ENCODE data around the gene COPS8.

Gene COPS8

DNA sequence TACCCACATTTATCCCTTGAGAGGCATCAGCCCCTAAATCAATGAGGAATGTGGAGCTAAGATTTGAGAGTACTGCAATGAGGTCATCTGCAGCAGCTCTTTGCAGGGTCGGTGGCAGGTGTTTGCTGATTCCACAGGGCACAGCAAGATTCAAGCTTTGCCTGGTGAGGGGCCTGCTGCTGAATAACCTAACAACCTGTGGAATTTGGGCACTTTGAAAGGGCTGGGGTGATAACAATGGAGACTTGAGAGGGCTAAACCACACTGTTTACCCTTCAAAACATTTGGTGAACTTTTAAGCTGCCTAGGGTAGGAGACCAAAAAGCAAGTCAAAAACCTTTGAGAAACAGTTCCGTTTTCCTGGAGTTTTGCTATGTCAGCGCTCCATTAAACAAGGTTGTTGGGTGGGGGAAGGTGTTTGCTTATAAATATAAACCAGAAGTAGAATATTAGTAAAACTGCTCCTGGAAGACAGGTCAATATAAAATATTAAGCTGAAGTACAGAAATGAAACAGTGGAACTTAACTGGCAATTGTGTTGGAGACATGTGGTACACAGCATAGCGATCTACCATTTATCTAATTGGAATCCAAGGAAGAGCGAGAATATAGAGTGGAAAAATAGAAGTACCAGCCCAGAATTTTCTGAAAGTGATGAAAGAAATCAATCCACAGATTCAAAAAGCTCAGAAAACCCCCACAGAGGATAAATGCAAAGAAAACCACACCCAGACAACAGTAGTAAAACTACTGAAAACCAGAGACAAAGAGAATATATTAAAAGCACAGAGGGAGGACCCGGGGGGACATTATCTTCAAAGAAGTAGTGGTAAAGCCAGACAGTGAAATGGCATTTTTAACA lies 15.7 kb downstream of the COPS8 start:
- no peak for DNase-seq

DNA sequence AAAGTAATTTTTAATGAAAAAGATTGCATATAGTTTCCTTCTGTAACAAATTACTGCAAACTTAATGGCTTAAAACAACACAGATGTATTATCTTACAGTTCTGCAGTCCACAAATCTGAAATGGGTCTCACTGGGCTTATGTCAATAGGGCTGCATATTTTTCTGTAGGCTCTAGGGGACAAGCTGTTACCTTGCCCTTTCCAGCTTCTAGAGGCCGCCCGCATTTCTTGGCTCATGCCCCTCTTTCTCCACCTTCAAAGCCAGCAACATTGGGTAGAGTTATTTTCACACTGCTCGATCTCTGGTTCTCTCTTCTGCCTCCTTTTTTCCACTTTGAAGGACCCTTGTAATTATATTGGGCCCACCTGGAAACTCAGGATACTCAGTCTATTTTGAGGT lies 16.7 kb downstream of the COPS8 start:
- DNase-seq = no peak

DNA sequence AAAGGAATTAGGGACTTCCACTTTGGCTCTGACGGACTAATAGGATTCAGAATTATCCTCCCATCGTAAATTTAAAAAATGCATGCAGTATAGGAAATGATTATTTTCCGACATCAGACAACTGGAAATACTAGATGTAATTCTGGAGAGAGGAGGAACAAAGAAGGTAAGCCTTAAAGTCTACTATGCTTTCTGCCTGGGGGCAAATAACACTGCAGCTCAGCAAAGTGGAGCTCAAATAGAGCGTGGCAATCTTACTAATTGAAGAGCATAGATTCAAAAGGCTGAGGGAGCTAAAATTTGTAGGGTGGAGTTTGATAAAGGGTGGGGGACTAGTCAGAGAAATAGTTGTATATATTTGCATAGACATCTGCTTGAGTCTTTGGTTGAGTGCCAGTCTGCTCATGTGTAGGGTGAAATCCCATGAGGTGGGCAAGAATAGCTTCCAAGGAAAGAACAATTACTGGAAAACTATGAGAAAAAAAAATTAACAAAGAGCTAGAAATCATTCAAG lies 23.8 kb downstream of the COPS8 start:
- peak; percentile 0 for DNase-seq

DNA sequence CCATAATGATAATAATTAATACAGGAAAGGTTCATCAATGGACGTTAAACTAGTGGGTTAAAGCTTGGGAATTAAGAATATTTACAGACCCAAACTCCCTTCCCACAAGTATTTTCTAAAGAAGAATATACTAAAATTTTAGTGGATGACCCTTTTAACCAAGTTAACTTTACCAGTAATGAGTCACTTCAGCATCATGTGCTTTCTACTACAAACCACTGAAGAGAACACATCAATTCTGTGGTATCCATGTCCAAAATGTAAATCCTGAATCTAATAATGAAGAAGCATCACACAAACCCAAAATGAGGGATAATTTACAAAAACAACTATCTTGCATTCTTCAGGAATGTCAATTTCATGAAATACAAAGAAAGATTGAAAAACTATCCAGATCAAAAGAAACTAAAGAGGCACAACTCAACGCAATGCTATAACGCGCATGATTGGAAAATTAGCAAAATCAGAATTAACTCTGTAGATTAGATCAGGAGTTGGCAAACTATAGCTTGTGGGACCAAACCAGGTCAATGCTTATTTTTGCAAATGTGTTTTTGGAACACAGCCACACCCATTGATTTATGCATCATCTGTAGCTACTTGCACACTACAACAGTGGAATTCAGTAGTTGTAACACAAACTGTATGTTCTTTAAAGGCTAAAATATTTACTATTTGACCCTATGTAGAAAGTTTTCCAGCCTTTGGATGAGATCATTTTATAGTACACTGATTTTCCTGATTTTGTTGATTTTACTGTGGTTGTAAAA lies 27.5 kb downstream of the COPS8 start:
- no peak for DNase-seq

DNA sequence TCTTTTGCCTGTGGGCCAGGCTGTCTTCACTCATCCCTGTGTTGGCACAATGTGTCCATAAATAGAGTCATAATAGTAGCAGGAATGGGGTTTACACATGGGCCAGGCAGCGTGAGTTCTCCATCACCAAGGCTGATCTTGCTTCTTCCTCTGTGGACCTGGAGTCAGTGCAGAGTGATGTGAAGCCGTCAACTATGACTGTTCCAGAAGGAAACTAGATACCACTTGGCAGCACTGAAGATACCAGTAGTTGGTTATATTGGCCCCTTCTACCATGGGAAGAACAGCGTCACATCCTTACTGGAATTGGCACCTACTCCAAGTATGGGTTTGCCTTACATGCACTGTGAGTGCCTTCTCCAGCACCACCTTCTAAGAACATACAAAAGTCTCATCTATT lies 30.2 kb downstream of the COPS8 start:
- DNase-seq = no peak

DNA sequence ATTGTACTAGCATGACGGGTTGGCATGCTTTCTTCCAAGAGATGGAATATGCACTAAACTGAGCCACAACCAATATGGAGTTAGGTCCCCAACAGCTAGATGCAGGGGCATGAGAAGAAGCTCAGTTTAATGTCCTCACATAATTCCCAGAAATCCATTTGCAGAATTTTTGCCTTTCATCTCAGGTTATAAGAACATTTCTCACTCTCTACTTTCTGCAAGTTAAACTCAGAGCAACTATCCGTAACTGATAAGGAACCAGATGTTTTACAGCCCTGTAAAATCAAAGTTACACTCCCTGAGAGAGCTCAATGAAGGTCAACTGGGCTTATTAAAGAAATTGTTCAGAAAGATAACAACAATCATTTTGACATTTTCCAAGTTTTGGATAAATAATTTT lies 30.7 kb downstream of the COPS8 start:
- DNase-seq = no peak

DNA sequence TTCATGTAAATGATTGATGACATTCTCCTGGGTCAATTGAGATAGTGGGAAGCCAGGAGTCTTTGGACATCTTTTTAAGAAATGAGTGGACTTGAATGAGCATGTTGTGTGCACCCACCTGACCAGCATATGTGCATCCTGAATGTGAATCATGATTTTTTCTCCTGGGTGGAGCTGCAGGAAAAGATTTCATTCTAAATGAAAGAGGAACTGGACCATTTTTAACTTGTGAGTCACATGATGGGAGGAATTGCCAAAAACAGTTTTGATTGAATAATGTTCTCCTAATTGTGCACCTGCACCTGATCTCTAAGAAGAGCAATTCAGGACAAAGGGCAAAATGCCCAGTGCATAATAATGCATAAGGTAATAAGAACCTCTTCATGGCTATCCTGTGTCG lies 32.3 kb downstream of the COPS8 start:
- DNase-seq = no peak

DNA sequence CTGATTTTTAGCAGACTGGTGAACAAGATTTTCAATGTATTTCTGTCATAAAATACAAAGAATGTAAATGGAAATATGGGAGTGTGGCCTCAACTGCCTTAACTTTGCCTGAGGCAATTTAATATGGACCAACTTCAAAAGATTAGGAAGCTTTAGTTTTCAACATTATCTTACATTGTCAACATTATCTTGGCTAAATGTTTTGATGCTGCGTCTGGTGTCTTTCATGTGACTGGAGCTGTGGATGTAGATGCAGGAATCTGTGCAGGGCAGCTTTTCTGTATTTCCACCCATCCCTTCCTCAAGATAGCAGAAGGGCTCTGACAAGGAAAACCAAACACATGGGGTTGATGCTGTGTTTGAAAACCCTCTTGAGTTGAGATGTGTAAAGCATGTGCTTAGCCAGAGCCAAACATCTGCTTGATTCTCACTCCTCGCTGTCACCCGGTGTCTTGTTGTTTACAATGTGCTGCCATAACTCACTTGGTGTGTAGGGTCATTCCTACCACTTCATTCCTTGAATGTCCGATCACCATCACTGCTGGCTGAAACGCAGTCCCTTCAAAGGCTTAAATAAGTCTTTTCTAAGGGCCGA lies 33.0 kb downstream of the COPS8 start:
- no peak for DNase-seq

DNA sequence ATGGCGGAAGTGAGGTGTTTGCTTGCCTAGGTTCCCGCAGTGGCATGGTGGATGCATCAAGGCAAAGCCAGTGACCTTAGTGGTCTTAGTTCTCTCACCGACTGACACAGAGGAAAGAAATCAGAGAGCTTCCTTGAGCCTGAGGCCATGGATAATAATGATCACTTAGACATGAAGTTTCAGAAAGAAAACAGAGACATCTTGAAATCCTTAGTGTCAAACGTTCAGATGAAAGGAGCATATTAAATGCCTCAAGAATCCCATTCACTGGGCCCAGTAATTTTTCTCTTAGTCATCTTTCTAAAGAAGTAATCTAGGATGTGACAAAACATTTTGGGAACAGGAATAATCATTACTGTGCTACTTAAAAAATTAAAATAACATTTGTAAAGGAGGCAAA lies 35.2 kb downstream of the COPS8 start:
- no peak for DNase-seq

DNA sequence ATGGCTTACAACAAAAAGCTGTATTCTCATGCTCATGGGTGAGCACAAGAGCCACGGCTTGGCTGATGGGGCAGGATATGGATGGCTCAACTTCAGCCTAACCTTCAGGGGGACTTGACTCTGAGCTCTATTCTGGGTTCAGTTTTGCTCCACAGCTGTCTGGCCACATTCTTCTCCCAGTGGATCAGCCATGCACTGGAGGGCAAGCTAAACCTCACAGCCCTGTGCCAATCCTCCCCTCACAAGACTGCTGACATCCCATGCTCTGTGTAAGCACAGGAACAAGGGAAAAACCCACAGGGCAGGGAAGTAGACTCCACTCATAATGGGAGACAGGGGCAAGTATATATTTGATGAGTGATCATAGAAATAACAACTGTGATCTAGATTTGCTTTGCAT lies 35.6 kb downstream of the COPS8 start:
- no peak for DNase-seq

DNA sequence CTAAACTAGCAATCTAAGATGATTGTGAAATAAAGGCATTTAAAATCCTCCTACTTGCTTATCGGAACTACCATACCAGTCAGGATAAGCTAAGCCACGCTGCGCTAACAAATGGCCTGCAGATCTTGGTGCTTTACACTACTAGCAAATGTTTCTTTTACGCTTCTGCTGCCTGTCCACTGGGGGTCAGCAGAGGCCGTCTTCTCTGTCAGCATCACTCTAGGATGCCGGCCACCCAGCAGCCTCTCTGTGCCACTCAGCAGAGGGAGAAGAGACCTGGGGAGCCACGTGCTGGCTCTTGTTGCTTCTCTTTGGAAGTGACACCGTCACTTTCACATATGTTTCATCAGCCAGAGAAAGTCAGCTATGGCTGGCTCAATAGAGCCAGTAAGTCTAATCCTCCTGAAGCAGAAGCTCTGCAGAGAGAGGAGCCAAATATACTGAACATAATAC lies 36.6 kb downstream of the COPS8 start:
- peak; percentile 50 for DNase-seq

DNA sequence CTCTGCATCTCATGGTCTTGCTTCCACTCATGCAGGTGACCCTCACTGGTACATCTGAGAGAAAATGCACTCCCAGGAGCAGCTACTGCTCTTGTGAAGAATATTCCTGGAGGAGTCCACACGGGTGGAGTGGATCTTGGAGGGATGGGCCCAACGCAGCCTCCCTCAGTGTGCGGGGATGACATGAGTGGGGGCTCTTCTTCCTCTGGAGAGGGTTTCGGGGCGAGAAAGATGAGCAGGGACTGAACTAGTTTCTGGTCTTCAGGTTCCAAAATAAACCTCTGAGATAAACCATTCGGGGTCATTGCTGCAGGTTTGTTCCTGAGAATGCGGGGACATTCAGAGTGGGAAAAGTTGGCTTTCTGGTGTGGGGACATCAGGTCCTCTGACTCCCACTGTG lies 39.1 kb downstream of the COPS8 start:
- no peak for DNase-seq

DNA sequence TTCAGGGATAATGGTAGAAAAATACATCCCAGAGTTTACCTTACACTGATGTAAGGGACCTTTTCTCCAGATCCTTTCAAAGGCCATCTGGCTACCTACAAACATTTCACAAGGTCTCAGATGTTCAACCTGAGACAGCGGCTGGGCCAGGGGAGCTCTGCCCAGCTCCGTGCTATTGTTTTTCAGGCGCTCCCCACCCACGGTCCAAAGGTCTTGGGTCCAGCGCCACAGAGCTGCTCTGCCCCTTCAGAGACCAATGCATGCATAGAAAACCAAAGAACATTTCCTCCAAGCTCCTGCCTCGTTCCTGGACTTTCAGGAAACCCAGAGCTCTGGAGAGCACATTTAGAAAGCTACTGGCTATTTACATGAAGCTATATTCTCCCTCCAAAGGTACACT lies 40.3 kb downstream of the COPS8 start:
- no peak for DNase-seq

DNA sequence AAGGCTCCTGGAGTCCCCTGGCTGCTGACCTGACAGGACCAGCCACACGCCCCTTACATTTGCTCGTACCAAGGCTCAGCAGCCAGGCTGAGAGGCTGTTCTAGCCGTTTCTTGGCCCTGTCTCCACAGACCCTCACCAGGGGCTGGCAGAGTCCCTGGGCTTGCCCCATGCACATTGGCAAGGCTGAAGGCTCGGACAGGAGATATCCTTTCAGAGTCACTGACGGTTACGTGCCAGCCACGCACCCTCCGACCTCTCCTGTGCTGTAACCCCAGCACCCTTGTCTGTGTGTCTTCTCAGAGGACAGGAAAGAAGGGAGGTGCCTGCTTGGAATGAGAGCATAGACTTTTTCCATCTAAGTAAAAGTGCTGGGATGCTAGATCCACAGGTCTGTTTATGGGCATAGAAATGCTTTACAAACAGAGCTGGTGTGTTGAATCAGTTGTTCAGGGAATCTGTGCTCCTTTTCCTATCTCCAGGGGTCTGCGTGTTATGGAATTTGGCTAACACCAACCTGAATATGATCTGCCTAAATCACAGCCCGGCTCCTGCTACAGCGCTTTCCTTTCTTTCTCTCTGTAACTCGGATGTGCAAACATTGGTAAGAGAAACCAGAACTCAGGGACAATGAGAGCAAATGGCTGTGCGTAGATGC lies 41.0 kb downstream of the COPS8 start:
- no peak for DNase-seq

DNA sequence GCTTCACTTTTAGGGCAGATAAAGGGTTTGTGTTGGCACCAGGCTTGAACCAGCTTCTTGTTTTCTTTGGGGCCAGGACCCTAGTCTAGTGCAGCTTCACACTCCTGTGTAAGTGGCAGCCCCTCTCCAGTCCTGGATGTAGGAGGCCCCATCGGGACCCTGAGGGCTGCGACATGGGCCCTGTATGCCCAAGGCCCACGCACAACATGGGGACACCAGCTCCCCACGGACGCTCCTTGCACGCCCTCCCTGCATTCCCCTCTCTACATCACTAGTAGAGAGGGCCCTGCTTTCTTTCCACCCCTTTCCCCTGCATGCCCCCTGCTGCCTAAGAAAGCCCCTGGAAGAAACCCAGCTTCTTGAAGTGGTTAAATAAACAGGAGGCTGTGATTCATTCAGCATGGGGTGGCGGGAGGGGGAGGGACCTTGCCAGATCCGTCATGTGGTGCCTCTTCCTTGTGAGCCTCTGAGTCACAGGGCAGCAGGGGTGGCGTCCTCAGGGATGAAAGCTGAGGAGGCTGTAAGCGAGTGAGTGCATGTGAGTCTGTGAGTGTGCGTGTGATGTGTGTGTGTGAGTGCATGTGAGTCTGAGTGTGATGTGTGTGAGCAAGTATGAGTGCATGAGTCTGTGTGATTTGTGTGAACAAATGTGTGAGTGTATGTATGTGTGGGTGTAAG lies 42.5 kb downstream of the COPS8 start:
- DNase-seq = peak; percentile 10

DNA sequence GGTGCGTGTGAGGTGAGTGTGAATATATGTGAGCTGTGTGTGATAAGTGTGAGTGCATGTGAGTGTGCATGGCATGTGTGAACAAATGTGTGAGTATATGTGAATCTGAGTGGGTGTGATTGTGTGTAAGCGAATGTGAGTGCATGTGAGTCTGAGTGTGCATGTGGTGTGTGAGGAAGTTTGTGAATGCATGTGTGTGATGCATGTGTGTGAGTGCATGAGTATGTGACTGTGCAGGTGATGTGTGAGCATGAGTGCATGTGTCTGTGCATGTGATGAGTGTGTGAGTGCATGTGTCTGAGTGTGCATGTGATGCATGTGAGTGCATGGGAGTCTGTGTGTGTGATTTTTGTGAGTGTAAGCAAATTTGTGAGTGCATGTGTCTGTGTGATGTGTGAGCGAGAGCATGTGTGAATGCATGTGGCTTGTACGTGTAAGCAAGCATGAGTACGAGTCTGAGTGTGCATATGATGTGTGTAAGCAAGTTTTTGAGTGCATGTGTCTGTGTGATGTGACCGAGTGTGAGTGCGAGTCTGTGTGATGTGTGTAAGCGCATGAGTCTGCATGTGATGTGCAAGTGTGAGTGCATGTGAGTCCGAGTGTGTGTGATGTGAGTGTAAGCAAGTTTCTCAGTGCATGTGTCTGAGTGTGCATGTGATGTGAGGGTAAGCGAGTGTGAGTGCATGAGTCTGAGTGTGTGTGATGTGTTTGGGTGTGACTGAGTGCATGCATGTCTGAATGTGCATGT lies 43.3 kb downstream of the COPS8 start:
- no peak for DNase-seq

DNA sequence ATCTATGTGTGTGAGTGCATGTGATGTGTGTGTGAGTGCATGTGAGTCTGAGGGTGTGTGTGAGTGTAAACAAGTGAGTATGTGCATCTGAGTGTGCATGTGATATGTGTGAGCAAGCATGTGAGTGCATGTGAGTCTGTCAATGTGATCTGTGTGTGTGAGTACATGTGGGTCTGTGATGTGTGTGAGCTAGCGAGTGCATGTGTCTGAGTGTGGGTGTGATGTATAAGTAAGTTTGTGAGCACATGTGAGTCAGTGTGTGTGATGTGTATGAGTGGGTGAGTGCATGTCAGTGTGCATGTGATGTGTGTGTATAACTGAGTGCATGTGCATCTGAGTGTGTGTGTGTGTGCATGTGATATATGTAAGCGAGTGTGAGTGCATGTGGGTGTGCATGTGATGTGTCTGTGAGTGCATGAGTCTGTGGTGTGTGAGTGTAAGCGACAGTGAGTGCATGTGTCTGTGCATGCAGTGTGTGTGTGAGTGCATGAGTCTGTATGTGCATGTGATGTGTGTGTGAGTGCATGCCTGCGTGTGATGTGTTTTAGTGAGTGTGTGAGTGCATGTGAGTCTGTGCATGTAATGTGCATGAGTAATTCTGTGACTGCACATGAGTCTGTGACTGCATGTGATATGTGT lies 44.1 kb downstream of the COPS8 start:
- DNase-seq = no peak

DNA sequence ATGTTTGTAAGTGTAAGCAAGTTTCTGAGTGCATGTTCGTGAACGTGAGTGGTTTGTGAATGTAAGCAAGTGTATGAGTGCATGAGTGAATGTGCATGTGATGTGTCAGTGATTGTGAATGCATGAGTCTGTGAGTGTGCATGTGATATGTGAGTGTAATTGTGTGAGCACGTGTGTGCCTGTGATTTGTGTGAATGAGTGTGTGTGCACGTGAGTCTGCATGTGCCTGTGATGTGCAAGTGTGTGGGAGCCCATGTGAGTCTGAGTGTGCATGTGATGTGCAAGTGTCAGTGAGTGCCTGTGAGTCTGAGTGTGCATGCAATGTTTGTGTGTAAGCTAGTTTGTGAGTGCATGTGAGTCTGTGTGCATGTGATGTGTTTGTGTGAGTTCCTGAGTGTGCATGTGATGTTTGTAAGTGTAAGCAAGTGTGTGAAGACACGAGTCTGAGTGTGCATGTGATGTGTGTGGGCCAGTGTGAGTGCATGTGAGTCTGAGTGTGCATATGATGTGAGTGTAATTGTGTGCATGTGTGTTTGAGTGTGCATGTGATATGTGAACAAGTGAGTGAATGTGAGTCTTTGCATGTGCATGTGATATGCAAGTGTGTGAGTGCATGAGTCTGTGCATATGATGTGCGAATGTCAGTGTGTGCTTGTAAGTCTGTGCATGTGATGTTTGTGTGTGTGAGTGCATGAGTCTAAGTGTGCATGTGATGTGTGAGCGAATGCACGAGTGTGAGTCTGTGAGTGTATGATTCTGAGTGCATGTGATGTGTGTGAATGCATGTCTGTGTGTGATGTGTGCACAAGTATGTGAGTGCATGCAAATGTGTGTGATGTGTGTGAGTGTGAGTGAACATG lies 45.1 kb downstream of the COPS8 start:
- DNase-seq = no peak

DNA sequence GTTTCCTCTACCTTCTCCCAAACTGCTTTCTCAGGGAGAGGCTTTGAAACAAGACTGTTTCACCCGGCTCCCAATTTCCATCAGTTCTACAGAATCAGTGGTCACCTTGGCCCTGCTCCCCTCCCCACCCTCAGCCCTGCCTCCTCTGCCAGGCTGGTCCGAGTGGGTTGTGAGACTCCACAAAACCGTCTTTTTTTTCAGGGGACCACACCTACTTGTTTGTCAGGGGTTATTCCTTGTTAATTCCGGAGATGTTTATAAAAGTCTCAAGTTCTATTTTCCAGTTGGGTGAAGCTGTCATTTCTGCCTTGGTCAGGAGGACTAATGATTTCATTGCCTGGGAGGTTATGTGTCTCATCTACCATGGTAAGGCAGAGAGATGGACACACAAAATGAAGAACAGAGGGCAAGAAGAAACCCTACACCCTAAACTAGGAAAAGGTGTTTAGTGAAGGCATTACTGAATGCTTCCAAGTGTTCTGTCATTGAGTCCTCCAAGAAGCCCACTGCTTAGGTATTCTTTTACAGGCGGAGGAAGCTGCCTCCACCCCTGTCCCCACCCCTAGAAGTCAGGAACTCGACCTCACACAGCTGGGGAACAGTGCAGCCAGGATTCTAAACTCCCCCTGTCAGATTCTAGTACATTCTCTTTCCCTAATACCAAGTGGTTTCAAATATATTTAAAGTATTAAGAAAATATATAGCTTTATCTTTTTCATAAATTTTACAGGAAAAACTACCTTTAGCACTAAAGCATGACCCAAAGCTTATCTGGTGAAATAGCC lies 46.3 kb downstream of the COPS8 start:
- no peak for DNase-seq

Data from NCI-H2171 treated with DMSO at 0.1 percent for 48 hours (cell line).